OCI-LY1 (cell line): ENCODE results near the gene RAPGEF5.
A peak's percentile ranks its signal among the peaks of the same experiment; 100 is the strongest.

Experiments used
- H2AFZ ChIP-seq: fragments of 200-600 bp; sonication (generic), shearing (Covaris generic); 2 replicates; pipeline ENCODE4 v1.6.0; 2014; ENCODE audit warnings: antibody characterized with exemption, mild to moderate bottlenecking, low read length
- H3F3A ChIP-seq: fragments of 200-600 bp; sonication (generic), shearing (Covaris generic); 2 replicates; pipeline ENCODE4 v1.6.0; 2014; ENCODE audit warnings: mild to moderate bottlenecking, antibody characterized with exemption, low read length, moderate library complexity; ENCODE audit not compliant: insufficient read depth
- H3K27ac ChIP-seq: fragments of 200-600 bp; sonication (generic); 2 replicates; pipeline ENCODE4 v1.5.1; 2014; ENCODE audit warnings: low read length, mixed run types, mild to moderate bottlenecking, low read depth; ENCODE audit not compliant: poor library complexity, severe bottlenecking
- H3K27me3 ChIP-seq: fragments of 200-600 bp; sonication (generic); 2 replicates; pipeline ENCODE4 v1.6.0; 2014; ENCODE audit warnings: antibody characterized with exemption, mild to moderate bottlenecking, low read length, moderate library complexity; ENCODE audit not compliant: insufficient read depth
- H3K36me3 ChIP-seq: fragments of 200-600 bp; sonication (generic); 2 replicates; pipeline ENCODE4 v1.6.1; 2014; ENCODE audit warnings: mild to moderate bottlenecking, antibody characterized with exemption, low read length, moderate library complexity, mixed read lengths; ENCODE audit not compliant: insufficient read depth
- H3K4me1 ChIP-seq: fragments of 200-600 bp; sonication (generic); 2 replicates; pipeline ENCODE4 v1.5.1; 2014; ENCODE audit warnings: mild to moderate bottlenecking, low read length, moderate library complexity; ENCODE audit not compliant: insufficient read depth, severe bottlenecking
- H3K4me2 ChIP-seq: fragments of 200-600 bp; sonication (generic), shearing (Covaris generic); 2 replicates; pipeline ENCODE4 v1.6.1; 2014; ENCODE audit warnings: low read length
- H3K4me3 ChIP-seq: fragments of 200-600 bp; sonication (generic); 2 replicates; pipeline ENCODE4 v1.5.1; 2014; ENCODE audit warnings: low read length, low read depth, mild to moderate bottlenecking, mixed read lengths; ENCODE audit not compliant: poor library complexity, severe bottlenecking
- H3K79me2 ChIP-seq: fragments of 200-600 bp; shearing (Covaris generic); 2 replicates; pipeline ENCODE4 v1.6.1; 2016; ENCODE audit warnings: mixed run types, low read length, mixed read lengths; ENCODE audit not compliant: insufficient read depth
- H3K9ac ChIP-seq: fragments of 200-600 bp; sonication (generic), shearing (Covaris generic); 2 replicates; pipeline ENCODE4 v1.6.1; 2014; ENCODE audit warnings: mild to moderate bottlenecking, low read length, mixed read lengths
- H3K9me2 ChIP-seq: fragments of 200-600 bp; sonication (generic), shearing (Covaris generic); 2 replicates; pipeline ENCODE4 v1.6.1; 2014; ENCODE audit warnings: low read depth, mild to moderate bottlenecking, low read length, mixed read lengths
- H3K9me3 ChIP-seq: fragments of 200-600 bp; shearing (Covaris generic); 2 replicates; pipeline ENCODE4 v1.6.1; 2014; ENCODE audit warnings: low read length, mixed read lengths
- H4K20me1 ChIP-seq: fragments of 200-600 bp; sonication (generic), shearing (Covaris generic); 2 replicates; pipeline ENCODE4 v1.6.0; 2016; ENCODE audit warnings: mild to moderate bottlenecking, low read length; ENCODE audit not compliant: insufficient read depth
- EZH2 ChIP-seq: fragments of 200-600 bp; sonication (generic), shearing (Covaris generic); IDR thresholded peaks from 2 replicates; pipeline ENCODE4 v1.8.0; 2017; ENCODE audit warnings: borderline replicate concordance, mixed run types, mild to moderate bottlenecking, antibody characterized with exemption, low read length, moderate library complexity, mixed read lengths
- TF ChIP-seq, protein P1 (sequence below): fragments of 200-600 bp; sonication (generic), shearing (Covaris generic); IDR thresholded peaks from 2 replicates; pipeline ENCODE4 v1.5.1; 2017; ENCODE audit warnings: mild to moderate bottlenecking, antibody characterized with exemption, low read length, moderate library complexity, mixed read lengths

RAPGEF5 gene

GRCh38 chr7:22333680-22334141, 23.2 kb downstream of the RAPGEF5 start:
- H3K4me1 ChIP-seq, result peaks cover 78% of the 10 kb centered on the region
- no peaks in the 10 kb centered on the region for H3K9me2 ChIP-seq
- H3K79me2 ChIP-seq, result peaks cover 69% of the 10 kb centered on the region

GRCh38 chr7:22332461-22332870, 24.5 kb downstream of the RAPGEF5 start:
- no peak overlapping the region for H3K4me3 ChIP-seq
- H2AFZ ChIP-seq, result no peak overlapping the region
- no peaks in the 10 kb centered on the region for H3K9me2 ChIP-seq
- no peaks in the 10 kb centered on the region for H4K20me1 ChIP-seq
- peaks cover 84% of the 10 kb centered on the region for H3K4me1 ChIP-seq
- no peaks in the 10 kb centered on the region for H3K36me3 ChIP-seq
- H3K79me2 ChIP-seq, result peaks cover 71% of the 10 kb centered on the region
- H3K4me2 ChIP-seq, result no peak overlapping the region
- H3K27ac ChIP-seq, result peak overlapping the region; percentile 54
- no peak overlapping the region for H3K9ac ChIP-seq
- no peaks in the 10 kb centered on the region for H3F3A ChIP-seq
- no peaks in the 10 kb centered on the region for H3K9me3 ChIP-seq
- H3K27me3 ChIP-seq, result no peaks in the 10 kb centered on the region
- TF ChIP-seq, protein P1, sequence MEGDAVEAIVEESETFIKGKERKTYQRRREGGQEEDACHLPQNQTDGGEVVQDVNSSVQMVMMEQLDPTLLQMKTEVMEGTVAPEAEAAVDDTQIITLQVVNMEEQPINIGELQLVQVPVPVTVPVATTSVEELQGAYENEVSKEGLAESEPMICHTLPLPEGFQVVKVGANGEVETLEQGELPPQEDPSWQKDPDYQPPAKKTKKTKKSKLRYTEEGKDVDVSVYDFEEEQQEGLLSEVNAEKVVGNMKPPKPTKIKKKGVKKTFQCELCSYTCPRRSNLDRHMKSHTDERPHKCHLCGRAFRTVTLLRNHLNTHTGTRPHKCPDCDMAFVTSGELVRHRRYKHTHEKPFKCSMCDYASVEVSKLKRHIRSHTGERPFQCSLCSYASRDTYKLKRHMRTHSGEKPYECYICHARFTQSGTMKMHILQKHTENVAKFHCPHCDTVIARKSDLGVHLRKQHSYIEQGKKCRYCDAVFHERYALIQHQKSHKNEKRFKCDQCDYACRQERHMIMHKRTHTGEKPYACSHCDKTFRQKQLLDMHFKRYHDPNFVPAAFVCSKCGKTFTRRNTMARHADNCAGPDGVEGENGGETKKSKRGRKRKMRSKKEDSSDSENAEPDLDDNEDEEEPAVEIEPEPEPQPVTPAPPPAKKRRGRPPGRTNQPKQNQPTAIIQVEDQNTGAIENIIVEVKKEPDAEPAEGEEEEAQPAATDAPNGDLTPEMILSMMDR, result peak; percentile 36; the same call in 1 of the 2 replicates
- TF ChIP-seq EZH2, result no peak

More at GRCh38 chr7:22333680-22334141, 23.2 kb downstream of the RAPGEF5 start:
- no peaks in the 10 kb centered on the region for H3K9me3 ChIP-seq
- peak overlapping the region; percentile 8 for H3K4me2 ChIP-seq
- H3K4me3 ChIP-seq, result no peak overlapping the region
- H3K27ac ChIP-seq, result peak overlapping the region; percentile 54
- no peaks in the 10 kb centered on the region for H3F3A ChIP-seq
- peak overlapping the region; percentile 4; the same call in 1 of the 2 replicates for H3K9ac ChIP-seq
- H2AFZ ChIP-seq, result no peak overlapping the region
- no peaks in the 10 kb centered on the region for H3K27me3 ChIP-seq
- TF ChIP-seq, protein P1, result peak; percentile 7; the same call in 1 of the 2 replicates
- TF ChIP-seq EZH2, result no peak
- no peaks in the 10 kb centered on the region for H4K20me1 ChIP-seq
- H3K36me3 ChIP-seq, result peaks cover 4% of the 10 kb centered on the region; the same call in 1 of the 2 replicates

GRCh38 chr7:22331704-22332103, 25.2 kb downstream of the RAPGEF5 start:
- Histone ChIP-seq H2AFZ (no peak overlapping the region), H3K36me3 (no peaks in the 10 kb centered on the region), H3F3A (no peaks in the 10 kb centered on the region), H3K4me2 (no peak overlapping the region), H3K27ac (no peak overlapping the region), H3K9me3 (no peaks in the 10 kb centered on the region), H3K9me2 (no peaks in the 10 kb centered on the region), H3K79me2 (peaks cover 79% of the 10 kb centered on the region), H3K4me1 (peaks cover 90% of the 10 kb centered on the region), H3K27me3 (no peaks in the 10 kb centered on the region), H4K20me1 (no peaks in the 10 kb centered on the region), H3K9ac (no peak overlapping the region), H3K4me3 (no peak overlapping the region)
- no peak for TF ChIP-seq EZH2
- TF ChIP-seq, protein P1, result no peak
